H1 (cell line): ENCODE data around the gene CS. TPM values are rescaled to one million over a fixed set of nuclear protein-coding genes. Genes with fewer than 3 reads are reported as not detected.

ENCODE experiments used
- CTCF ChIA-PET: fragments of 300-600 bp; sonication (Branson Sonifier 250); formaldehyde crosslinking; loops from one replicate; lab custom pipeline; 2021; ENCODE audit not compliant: partially characterized antibody; lab: Charles Lee
- POLR2A ChIA-PET: fragments of 300-600 bp; sonication (Branson Sonifier 250); formaldehyde crosslinking; loops from one replicate; lab custom pipeline; 2021; ENCODE audit warnings: inconsistent platforms; ENCODE audit not compliant: partially characterized antibody; lab: Charles Lee
- DNase-seq, 2 experiments: peaks; one replicate each; pipeline versions ENCODE4 v3.0.0 to v3.0.0-alpha.2; 2010 to 2022; ENCODE audit warnings: low spot score in 2 of 2, low read depth in 1 of 2, mixed read lengths in 1 of 2
- FAIRE-seq: peaks from 2 replicates; lab custom pipeline; 2011; peaks lifted over from hg19 to GRCh38; lab: Jason Lieb, UNC
- H2AFZ ChIP-seq: 2 replicates; pipeline ENCODE4 v1.8.1; 2012; ENCODE audit warnings: low read length, inconsistent platforms
- H2AK5ac ChIP-seq: 2 replicates; pipeline ENCODE4 v1.6.1; 2013; ENCODE audit warnings: low read depth, low read length
- H2BK120ac ChIP-seq: replicated peaks from 2 replicates; pipeline ENCODE3; 2013; ENCODE audit warnings: low read depth, low read length, inconsistent platforms
- H2BK12ac ChIP-seq: 2 replicates; pipeline ENCODE4 v1.6.1; 2013; ENCODE audit warnings: low read depth, low read length
- H2BK15ac ChIP-seq: 2 replicates; pipeline ENCODE4 v1.6.1; 2013; ENCODE audit warnings: low read length
- H2BK20ac ChIP-seq: 2 replicates; pipeline ENCODE4 v1.6.1; 2013; ENCODE audit warnings: low read length
- H2BK5ac ChIP-seq: 2 replicates; pipeline ENCODE4 v1.6.1; 2013; ENCODE audit warnings: low read depth, low read length
- H3K14ac ChIP-seq: 2 replicates; pipeline ENCODE4 v1.6.1; 2013; ENCODE audit warnings: inconsistent platforms; ENCODE audit not compliant: insufficient read length
- H3K18ac ChIP-seq: 2 replicates; pipeline ENCODE4 v1.6.1; 2013; ENCODE audit warnings: low read length; ENCODE audit errors: extremely low read depth
- H3K23ac ChIP-seq: 2 replicates; pipeline ENCODE4 v1.6.1; 2013; ENCODE audit warnings: inconsistent platforms; ENCODE audit not compliant: insufficient read length
- H3K23me2 ChIP-seq: 2 replicates; pipeline ENCODE4 v1.6.1; 2013; ENCODE audit warnings: low read depth, low read length
- H3K27ac ChIP-seq: 2 replicates; pipeline ENCODE4 v1.6.1; 2011; ENCODE audit warnings: low read depth, low read length, inconsistent platforms
- H3K27me3 ChIP-seq, 4 experiments: replicated peaks in 1 of 4; 1 replicate in 1 of 4; 2 replicates in 3 of 4; pipeline versions ENCODE4 v1.6.1 to v1.8.1; 2011 to 2013; ENCODE audit warnings: low read length in 3 of 4, mild to moderate bottlenecking in 3 of 4, inconsistent platforms in 2 of 4, mixed read lengths in 2 of 4, moderate library complexity in 1 of 4; ENCODE audit not compliant: control insufficient read depth in 3 of 4, insufficient read depth in 3 of 4; ENCODE audit errors: extremely low read depth in 1 of 4
- H3K36me3 ChIP-seq, 4 experiments: 2 replicates each; pipeline versions ENCODE4 v1.6.1 to v1.8.1; 2011 to 2013; ENCODE audit warnings: mild to moderate bottlenecking in 4 of 4, low read length in 3 of 4, moderate library complexity in 2 of 4, control low read depth in 1 of 4, inconsistent platforms in 1 of 4; ENCODE audit not compliant: insufficient read depth in 4 of 4, control insufficient read depth in 2 of 4
- H3K4ac ChIP-seq: replicated peaks from 2 replicates; pipeline ENCODE3; 2013; ENCODE audit warnings: low read length, low read depth, mixed read lengths, inconsistent platforms; ENCODE audit not compliant: insufficient read length
- H3K4me1 ChIP-seq, 4 experiments: replicated peaks in 1 of 4; 1 replicate in 1 of 4; 2 replicates in 3 of 4; pipeline versions ENCODE4 v1.6.1 to v1.8.1; 2011 to 2013; ENCODE audit warnings: low read length in 3 of 4, inconsistent platforms in 2 of 4, mixed read lengths in 1 of 4; ENCODE audit not compliant: insufficient read depth in 4 of 4, control insufficient read depth in 3 of 4
- H3K4me2 ChIP-seq, 2 experiments: 2 replicates each; pipeline versions ENCODE4 v1.6.1 to v1.8.1; 2011 to 2013; ENCODE audit warnings: low read depth in 2 of 2, low read length in 2 of 2, control low read depth in 1 of 2, inconsistent platforms in 1 of 2, mild to moderate bottlenecking in 1 of 2; ENCODE audit not compliant: insufficient read depth in 1 of 2
- H3K4me3 ChIP-seq, 4 experiments: fragments of 200-600, 300-600 bp in 1 of 4; sonication (generic), shearing (Covaris generic), sonication (Bioruptor Twin) in 1 of 4; 2 replicates each; pipeline versions ENCODE4 v1.5.1 to v1.8.1; 2011 to 2016; ENCODE audit warnings: low read length in 4 of 4, low read depth in 3 of 4, control low read depth in 2 of 4, inconsistent platforms in 2 of 4, mild to moderate bottlenecking in 2 of 4, mixed read lengths in 1 of 4, moderate library complexity in 1 of 4; ENCODE audit not compliant: insufficient read depth in 2 of 4; ENCODE audit errors: extremely low read depth in 1 of 4
- H3K56ac ChIP-seq: replicated peaks from 2 replicates; pipeline ENCODE3; 2013; ENCODE audit warnings: low read depth, mild to moderate bottlenecking, mixed read lengths, low read length, inconsistent platforms; ENCODE audit not compliant: insufficient read length
- H3K79me1 ChIP-seq: 2 replicates; pipeline ENCODE4 v1.6.1; 2013; ENCODE audit warnings: low read depth, low read length, control low read depth
- H3K79me2 ChIP-seq, 2 experiments: 2 replicates each; pipeline versions ENCODE4 v1.6.1 to v1.8.1; 2012 to 2013; ENCODE audit warnings: low read length in 2 of 2, mild to moderate bottlenecking in 2 of 2, inconsistent platforms in 1 of 2; ENCODE audit not compliant: insufficient read depth in 2 of 2, control insufficient read depth in 1 of 2
- H3K9ac ChIP-seq, 4 experiments: replicated peaks in 1 of 4; 1 replicate in 1 of 4; 2 replicates in 3 of 4; pipeline versions ENCODE4 v1.6.1 to v1.8.1; 2011 to 2013; ENCODE audit warnings: low read depth in 3 of 4, low read length in 3 of 4, control low read depth in 2 of 4, mild to moderate bottlenecking in 2 of 4, moderate library complexity in 2 of 4, inconsistent platforms in 1 of 4; ENCODE audit errors: extremely low read depth in 1 of 4
- H3K9me3 ChIP-seq, 2 experiments: 2 replicates each; pipeline versions ENCODE4 v1.6.1 to v1.8.1; 2012 to 2013; ENCODE audit warnings: mild to moderate bottlenecking in 2 of 2, moderate library complexity in 2 of 2, control low read depth in 1 of 2, inconsistent platforms in 1 of 2, low read depth in 1 of 2, low read length in 1 of 2, mixed read lengths in 1 of 2; ENCODE audit not compliant: insufficient read depth in 2 of 2
- H4K20me1 ChIP-seq, 2 experiments: replicated peaks in 1 of 2; 2 replicates each; pipeline versions ENCODE3 to v1.8.1; 2011 to 2013; ENCODE audit warnings: inconsistent platforms in 2 of 2, low read length in 2 of 2, mild to moderate bottlenecking in 1 of 2; ENCODE audit not compliant: insufficient read depth in 2 of 2, control insufficient read depth in 1 of 2
- H4K5ac ChIP-seq: 2 replicates; pipeline ENCODE4 v1.6.1; 2013; ENCODE audit warnings: low read length, low read depth, mixed read lengths, inconsistent platforms; ENCODE audit not compliant: insufficient read length
- H4K8ac ChIP-seq: 2 replicates; pipeline ENCODE4 v1.8.0; 2013; ENCODE audit warnings: mild to moderate bottlenecking, moderate library complexity, low read length, inconsistent platforms; ENCODE audit not compliant: insufficient read depth; ENCODE audit errors: extremely low read depth
- H4K91ac ChIP-seq: replicated peaks from 2 replicates; pipeline ENCODE3; 2013; ENCODE audit warnings: low read length, mixed read lengths, inconsistent platforms; ENCODE audit not compliant: insufficient read length
- E2F6 ChIP-seq: IDR thresholded peaks from 2 replicates; pipeline ENCODE4 v1.6.1; 2012; ENCODE audit warnings: inconsistent platforms
- JUND ChIP-seq: IDR thresholded peaks from 2 replicates; pipeline ENCODE4 v1.6.1; 2011; ENCODE audit warnings: mild to moderate bottlenecking, improper control_type of control experiment, low read length
- WGBS, 2 experiments: shearing (Covaris generic) in 1 of 2; methylation state at CpG; one replicate each; pipeline versions ENCODE4 v1.1.6 to v1.1.7; 2013 to 2015; ENCODE audit warnings: low lambda C conversion rate in 2 of 2, mixed read lengths in 2 of 2, inconsistent platforms in 1 of 2, low coverage in 1 of 2, missing lambda C conversion rate in 1 of 2; ENCODE audit not compliant: insufficient replicate concordance in 2 of 2, insufficient coverage in 1 of 2, insufficient read length in 1 of 2; ENCODE audit errors: extremely low coverage in 1 of 2, missing lambda C conversion rate in 1 of 2; 5-methylcytosine and 5-hydroxymethylcytosine counted together
- polyA plus RNA-seq, 7 experiments: library from polyadenylated mRNA; depleted of rRNA in 3 of 7; stranded (reverse) in 5 of 7; unstranded in 2 of 7; fragments of >200 nt in 5 of 7; fragments of 200-250 nt in 2 of 7; gene quantifications; 1 replicate in 5 of 7; 2 replicates in 1 of 7; 4 replicates in 1 of 7; pipeline versions ENCODE4 v1.2.1 to v1.2.3, GENCODE V29; 2011 to 2013; ENCODE audit warnings: missing spikeins in 2 of 7, mixed read lengths in 2 of 7
- total RNA-seq: library from RNA; stranded (reverse); fragmentation: NEBNext Ultra II Directional; extraction: Animal tissue kit (Norgen Biotek cat#: 25700); gene quantifications from 2 replicates; pipeline ENCODE4 v1.2.1, GENCODE V29; 2021

The CS gene
- total and polyA plus RNA-seq, 2 of the 8 experiments (the other 6 are each of a cell fraction or from before 2014, with no cell fraction given): 96.6 to 238 TPM

GRCh38 chr12:56334490-56334793 is 34.3 kb upstream of the CS start:
- H3K56ac ChIP-seq: no peak overlapping the region
- no peak overlapping the region for H2BK15ac ChIP-seq
- no peak overlapping the region for H3K14ac ChIP-seq
- H2AK5ac ChIP-seq: no peak overlapping the region
- no peak for TF ChIP-seq E2F6
- TF ChIP-seq JUND: no peak
- peak overlapping the region; percentile 24 to 71 (median 59) for H3K9ac ChIP-seq
- no peaks in the 10 kb centered on the region for H3K79me2 ChIP-seq
- no peak overlapping the region for H3K23ac ChIP-seq
- H2AFZ ChIP-seq: no peak overlapping the region
- H3K27me3 ChIP-seq: no peaks in the 10 kb centered on the region
- FAIRE-seq (no peak), DNase-seq (no peak)
- no peak overlapping the region for H2BK20ac ChIP-seq
- peaks cover 7% of the 10 kb centered on the region; the same call in 1 of the 2 replicates for H3K23me2 ChIP-seq
- POLR2A ChIA-PET: interaction anchor here (0.5 to 7.2 kb wide), 8 partner anchors 11 to 35 kb away, joined by 3 to 55 read pairs (median 4); partner anchors contain the start of genes CNPY2, CS and STAT2
- H3K4me1 ChIP-seq: peaks cover 9 to 26% (median 16%) of the 10 kb centered on the region in 4 experiments
- peak overlapping the region; percentile 78 for H2BK5ac ChIP-seq
- H3K18ac ChIP-seq: no peak overlapping the region
- H4K5ac ChIP-seq: peak overlapping the region; percentile 46
- CTCF ChIA-PET: interaction anchor here (0.6 to 7.2 kb wide), 5 partner anchors 13 to 112 kb away, joined by 3 to 38 read pairs (median 4); partner anchors contain the start of genes CNPY2, RNF41 and STAT2
- peak overlapping the region; percentile 53 to 73 (median 62) for H3K4me3 ChIP-seq
- H4K20me1 ChIP-seq: no peaks in the 10 kb centered on the region
- no peaks in the 10 kb centered on the region for H3K79me1 ChIP-seq
- no peak overlapping the region for H2BK120ac ChIP-seq
- H4K8ac ChIP-seq: no peak overlapping the region
- 26% methylated on average over 6 of the region's 6 CpGs; no CpG with 5 or more reads in 1 of the 2 experiments for WGBS, 2 experiments
- no peak overlapping the region for H2BK12ac ChIP-seq
- H3K9me3 ChIP-seq: no peaks in the 10 kb centered on the region
- H3K4me2 ChIP-seq: peak overlapping the region; percentile 78 to 93
- no peak overlapping the region for H3K4ac ChIP-seq
- H3K27ac ChIP-seq: peak overlapping the region; percentile 57; the same call in 1 of the 2 replicates
- no peaks in the 10 kb centered on the region for H3K36me3 ChIP-seq
- peak overlapping the region; percentile 23 for H4K91ac ChIP-seq
